HG03064 (cell line): ENCODE results near the gene HOXC12.

Experiments used
- ATAC-seq: cut with Tn5 transposase; IDR thresholded peaks from one replicate; pipeline ENCODE4 v1.9.1; 2021; ENCODE audit warnings: low read depth; ENCODE audit not compliant: unreplicated experiment

The HOXC12 gene

GRCh38 chr12:53980802-53981496 lies 26.2 kb downstream of the HOXC12 start:
- no peak for ATAC-seq

GRCh38 chr12:53981634-53982565 lies 27.2 kb downstream of the HOXC12 start:
- ATAC-seq, result no peak

GRCh38 chr12:53982648-53983567 lies 28.2 kb downstream of the HOXC12 start:
- no peak for ATAC-seq

- ATAC-seq, result no peak
These were observed 28.9 kb downstream of the HOXC12 start for GRCh38 chr12:53983568-53983949.

GRCh38 chr12:53983950-53984572 lies 29.4 kb downstream of the HOXC12 start:
- no peak for ATAC-seq

DNA sequence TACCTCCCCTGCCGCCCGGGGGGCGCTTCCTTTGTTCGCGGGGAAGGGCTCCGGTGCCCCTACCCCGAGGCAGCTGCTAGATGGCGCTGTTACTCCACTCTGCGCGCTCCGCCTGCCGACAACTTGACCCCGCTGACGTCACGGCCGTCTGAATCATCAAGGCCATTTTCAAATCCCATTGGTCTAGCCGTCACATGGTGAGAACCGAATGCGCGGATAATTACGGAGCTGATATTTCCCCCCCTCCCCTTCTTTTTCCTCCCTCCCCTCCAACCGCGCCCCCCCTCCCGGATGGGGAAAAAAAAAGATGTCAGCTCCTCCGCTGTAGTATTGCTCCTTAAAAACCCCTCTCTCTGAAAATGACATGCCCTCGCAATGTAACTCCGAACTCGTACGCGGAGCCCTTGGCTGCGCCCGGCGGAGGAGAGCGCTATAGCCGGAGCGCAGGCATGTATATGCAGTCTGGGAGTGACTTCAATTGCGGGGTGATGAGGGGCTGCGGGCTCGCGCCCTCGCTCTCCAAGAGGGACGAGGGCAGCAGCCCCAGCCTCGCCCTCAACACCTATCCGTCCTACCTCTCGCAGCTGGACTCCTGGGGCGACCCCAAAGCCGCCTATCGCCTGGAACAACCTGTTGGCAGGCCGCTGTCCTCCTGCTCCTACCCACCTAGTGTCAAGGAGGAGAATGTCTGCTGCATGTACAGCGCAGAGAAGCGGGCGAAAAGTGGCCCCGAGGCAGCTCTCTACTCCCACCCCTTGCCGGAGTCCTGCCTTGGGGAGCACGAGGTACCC lies 30.4 kb downstream of the HOXC12 start, which contains the start of gene HOXC10:
Gene HOXC10, plus strand, starts transcription at position 246 of the 791 bp plus-strand sequence. Its CDS starts 114 bp downstream, at position 360.
- ATAC-seq, result no peak

DNA sequence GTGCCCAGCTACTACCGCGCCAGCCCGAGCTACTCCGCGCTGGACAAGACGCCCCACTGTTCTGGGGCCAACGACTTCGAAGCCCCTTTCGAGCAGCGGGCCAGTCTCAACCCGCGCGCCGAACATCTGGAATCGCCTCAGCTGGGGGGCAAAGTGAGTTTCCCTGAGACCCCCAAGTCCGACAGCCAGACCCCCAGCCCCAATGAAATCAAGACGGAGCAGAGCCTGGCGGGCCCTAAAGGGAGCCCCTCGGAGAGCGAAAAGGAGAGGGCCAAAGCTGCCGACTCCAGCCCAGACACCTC lies 30.9 kb downstream of the HOXC12 start:
- ATAC-seq, result no peak

DNA sequence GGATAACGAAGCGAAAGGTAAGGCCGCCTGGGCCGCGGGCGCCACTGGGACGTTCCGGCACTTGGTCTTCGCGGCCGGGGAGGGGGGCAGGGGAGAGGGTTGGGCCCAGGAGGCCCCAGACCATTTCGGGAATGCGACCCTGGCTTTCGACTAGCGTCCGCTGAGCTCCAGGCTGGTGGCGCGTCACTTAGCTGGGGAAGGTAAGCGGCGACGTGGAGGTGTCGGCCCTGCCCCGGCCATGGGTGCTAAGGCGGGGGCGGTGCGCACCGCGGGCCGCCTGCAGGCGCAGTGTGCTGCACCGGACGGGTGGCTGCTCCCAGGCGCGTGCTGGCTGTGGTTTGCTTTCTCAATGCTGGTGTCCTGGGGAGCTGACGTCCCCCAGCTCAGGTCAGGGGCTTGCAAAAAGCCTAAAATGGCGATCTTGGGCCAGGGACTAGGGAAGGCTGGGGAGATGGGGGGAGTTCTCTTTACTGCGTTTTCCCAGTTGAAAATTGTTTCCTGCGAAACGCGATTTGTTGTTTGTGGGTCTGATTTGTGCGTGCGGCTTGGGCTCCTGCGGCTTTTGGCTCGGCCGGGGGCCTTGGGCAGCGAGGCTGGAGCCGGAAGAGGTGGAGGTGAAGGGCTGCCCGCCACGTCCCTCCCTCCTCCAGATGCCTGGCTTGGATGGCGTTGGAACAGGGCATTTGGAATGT lies 31.4 kb downstream of the HOXC12 start:
- no peak for ATAC-seq

DNA sequence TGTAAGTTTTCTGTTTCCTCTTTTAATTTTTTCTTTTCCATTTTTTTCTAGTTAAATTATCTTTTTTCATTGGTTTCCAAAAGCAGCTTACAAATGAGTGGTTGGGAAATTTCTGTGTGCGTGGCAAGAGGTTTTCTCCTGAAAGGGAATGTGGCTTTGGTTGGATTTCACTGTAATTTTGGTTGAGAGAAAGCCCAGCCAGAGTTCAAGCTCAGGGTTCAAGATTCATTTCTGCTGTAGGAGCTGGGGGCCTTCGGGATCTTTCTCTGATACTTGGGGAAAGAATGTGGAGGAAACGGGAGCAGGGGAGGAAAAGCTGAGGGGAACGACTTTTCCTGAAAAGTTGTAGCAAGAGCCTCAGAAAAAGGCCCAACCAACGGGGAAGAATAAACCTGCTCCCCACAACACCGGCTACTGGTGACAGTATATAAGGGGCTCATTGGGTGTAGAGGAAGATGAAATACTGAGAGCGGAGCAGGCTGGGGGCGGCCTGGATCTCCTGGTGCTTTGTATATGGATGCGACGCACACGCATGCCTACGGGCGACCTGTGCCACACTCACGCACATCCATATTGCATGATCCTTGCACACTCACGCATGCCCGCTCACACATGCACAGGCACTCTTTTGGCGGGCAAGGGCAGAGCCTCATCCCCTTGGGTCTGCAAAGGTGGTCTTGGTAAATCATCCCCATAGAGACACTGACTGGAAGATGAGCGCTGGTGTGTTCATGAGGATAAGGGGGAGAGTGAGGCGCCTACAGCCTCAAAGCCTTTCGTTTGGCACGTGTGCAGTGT lies 32.2 kb downstream of the HOXC12 start:
- ATAC-seq, result no peak

- no peak for ATAC-seq
These were observed 33.1 kb downstream of the HOXC12 start for GRCh38 chr12:53987787-53988230.

DNA sequence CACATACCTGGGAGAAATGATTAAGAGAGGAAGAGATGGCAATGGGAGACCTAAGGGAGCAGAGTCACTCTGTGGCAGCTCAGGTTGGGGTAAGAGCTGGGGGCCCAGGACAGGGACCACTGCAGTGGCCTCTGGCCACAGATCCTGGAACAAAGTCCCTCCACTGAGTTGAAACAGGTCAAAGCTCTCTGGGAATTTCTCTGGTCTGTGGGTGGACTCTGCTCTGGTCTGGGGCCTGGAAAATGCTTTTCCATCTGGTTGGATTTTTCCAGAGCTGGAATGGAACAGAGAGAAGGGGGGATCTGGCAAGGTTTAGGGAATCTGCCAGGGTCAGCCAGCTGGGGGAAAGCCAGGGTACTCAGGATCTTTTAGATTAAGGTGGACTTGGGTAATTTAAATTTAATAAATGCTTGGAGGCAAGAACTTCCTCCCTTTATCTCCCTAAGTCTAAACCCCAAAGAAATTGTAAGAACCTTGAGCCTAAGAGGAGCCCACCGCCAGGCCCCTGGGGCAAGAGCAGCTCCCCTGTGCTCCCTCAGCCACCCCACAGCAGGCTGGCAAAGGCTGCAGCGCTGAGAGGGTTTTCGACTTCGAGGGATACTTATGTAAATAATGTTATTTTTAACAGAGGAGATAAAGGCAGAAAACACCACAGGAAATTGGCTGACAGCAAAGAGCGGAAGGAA lies 34.0 kb downstream of the HOXC12 start:
- ATAC-seq, result no peak

GRCh38 chr12:53989227-53990113 lies 34.8 kb downstream of the HOXC12 start:
- ATAC-seq, result no peak

DNA sequence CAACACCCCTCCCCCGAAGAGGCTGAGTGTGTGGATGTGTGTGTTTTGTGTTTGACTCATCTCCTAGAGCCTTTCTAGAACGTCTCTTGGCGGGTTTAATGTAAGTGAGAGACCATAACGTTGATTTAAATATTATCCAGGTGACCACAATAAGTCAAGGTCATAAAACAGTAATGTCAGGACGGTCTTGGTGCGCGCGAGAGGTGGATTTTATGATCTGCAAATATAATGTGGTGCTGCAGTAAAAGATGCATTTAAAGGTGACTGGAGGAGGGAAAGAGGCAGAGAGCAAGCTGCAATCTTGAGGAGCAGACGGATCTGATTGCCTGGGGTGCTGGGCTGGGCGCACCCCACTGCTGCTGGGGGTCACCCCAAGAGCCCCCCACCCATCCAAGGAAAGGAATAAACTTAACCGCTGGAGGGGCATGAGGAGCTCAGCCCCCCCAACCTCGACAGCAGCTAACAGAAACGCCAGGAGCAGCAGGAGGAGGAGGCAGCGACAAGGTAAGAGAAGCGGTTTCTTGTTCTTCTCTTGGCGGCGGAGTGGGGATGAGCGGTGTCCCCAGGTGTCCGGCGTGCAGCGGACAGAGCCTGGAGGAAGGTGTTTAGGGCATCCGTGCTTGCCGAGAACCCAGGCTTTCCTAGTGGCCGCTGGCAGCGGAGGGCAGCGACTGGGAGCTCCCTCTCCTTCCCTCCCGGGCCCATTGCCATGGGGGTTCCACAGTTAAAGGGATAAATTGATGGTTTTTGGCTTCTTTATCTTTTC lies 35.8 kb downstream of the HOXC12 start:
- no peak for ATAC-seq

- no peak for ATAC-seq
These were observed 36.4 kb downstream of the HOXC12 start for GRCh38 chr12:53991077-53991460.

GRCh38 chr12:53992377-53992889 lies 37.7 kb downstream of the HOXC12 start:
- ATAC-seq, result no peak
